SK-N-MC (cell line): ENCODE data around the gene CRYBG2.

Experiments used
- DNase-seq: peaks from one replicate; pipeline ENCODE4 v3.0.0-alpha.2; 2011; ENCODE audit warnings: low read depth, low spot score
- H3K27ac ChIP-seq: fragments of 200-600 bp; sonication (generic); 2 replicates; pipeline ENCODE4 v1.5.1; 2016; ENCODE audit warnings: mixed run types
- H3K36me3 ChIP-seq: fragments of 200-600 bp; sonication (generic); 2 replicates; pipeline ENCODE4 v1.6.1; 2017; ENCODE audit warnings: antibody characterized with exemption, low read length, mixed read lengths; ENCODE audit not compliant: insufficient read depth
- H3K4me3 ChIP-seq: fragments of 200-600 bp; sonication (generic); 2 replicates; pipeline ENCODE4 v1.5.1; 2016
- H3K9ac ChIP-seq: fragments of 200-600 bp; sonication (generic); 2 replicates; pipeline ENCODE4 v1.8.0; 2017; ENCODE audit warnings: mixed run types, mixed read lengths; ENCODE audit not compliant: insufficient read length
- H3K9me3 ChIP-seq: fragments of 200-600 bp; sonication (generic); 2 replicates; pipeline ENCODE4 v1.6.1; 2017; ENCODE audit warnings: low read depth, mild to moderate bottlenecking, antibody characterized with exemption, low read length, moderate library complexity, mixed read lengths
- EZH2 ChIP-seq: fragments of 200-600 bp; sonication (generic); IDR thresholded peaks from one replicate; pipeline ENCODE4 v1.6.1; 2017; ENCODE audit warnings: antibody characterized with exemption
- FOXP2 ChIP-seq: optimal IDR thresholded peaks from 2 replicates; pipeline ENCODE3; 2011; ENCODE audit warnings: mild to moderate bottlenecking, moderate library complexity; ENCODE audit not compliant: insufficient read depth; ENCODE audit errors: extremely low read length, control extremely low read depth
- POLR2AphosphoS5 ChIP-seq: IDR thresholded peaks from 2 replicates; pipeline ENCODE4 v1.6.1; 2012; ENCODE audit warnings: mild to moderate bottlenecking, low read depth, low read length, borderline replicate concordance

CRYBG2 gene

DNA sequence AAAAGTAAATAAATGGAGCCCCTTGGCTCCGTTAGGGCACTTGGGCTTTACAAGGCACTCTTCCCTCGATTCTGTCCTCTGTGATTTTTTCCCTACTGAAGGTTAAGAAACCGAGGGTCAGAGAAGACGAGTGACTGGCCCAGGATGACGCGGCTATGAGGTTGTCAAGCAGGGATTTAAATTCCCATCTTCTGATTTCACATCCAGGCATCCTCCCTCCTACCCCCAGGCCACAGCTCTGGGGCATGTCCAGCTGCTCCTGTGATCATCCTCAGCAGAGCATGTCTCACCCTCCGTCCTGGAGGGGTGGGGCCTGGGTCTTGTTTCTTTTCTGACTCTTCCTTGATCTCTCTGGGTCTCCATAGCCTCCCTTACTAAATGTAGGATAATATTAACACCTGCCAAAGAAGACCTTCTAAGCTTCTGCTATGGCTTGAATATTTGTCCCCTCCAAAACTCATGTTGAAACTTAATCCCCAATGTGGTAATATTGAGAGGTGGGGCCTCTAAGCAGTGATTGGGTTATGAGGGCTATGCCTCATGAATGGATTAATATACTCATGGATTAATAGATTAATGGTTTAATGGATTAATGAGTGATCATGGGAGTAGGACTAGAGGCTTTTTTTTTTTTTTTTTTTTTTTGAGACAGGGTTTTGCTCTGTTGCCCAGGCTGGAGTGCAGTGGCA is 4.6 kb downstream of the CRYBG2 start:
- Histone ChIP-seq H3K4me3 (no peak overlapping the region), H3K9ac (no peak overlapping the region), H3K36me3 (no peaks in the 10 kb centered on the region), H3K27ac (no peak overlapping the region), H3K9me3 (no peaks in the 10 kb centered on the region)
- no peak for TF ChIP-seq EZH2
- no peak for TF ChIP-seq FOXP2
- TF ChIP-seq POLR2AphosphoS5, result no peak
- DNase-seq, result no peak

DNA sequence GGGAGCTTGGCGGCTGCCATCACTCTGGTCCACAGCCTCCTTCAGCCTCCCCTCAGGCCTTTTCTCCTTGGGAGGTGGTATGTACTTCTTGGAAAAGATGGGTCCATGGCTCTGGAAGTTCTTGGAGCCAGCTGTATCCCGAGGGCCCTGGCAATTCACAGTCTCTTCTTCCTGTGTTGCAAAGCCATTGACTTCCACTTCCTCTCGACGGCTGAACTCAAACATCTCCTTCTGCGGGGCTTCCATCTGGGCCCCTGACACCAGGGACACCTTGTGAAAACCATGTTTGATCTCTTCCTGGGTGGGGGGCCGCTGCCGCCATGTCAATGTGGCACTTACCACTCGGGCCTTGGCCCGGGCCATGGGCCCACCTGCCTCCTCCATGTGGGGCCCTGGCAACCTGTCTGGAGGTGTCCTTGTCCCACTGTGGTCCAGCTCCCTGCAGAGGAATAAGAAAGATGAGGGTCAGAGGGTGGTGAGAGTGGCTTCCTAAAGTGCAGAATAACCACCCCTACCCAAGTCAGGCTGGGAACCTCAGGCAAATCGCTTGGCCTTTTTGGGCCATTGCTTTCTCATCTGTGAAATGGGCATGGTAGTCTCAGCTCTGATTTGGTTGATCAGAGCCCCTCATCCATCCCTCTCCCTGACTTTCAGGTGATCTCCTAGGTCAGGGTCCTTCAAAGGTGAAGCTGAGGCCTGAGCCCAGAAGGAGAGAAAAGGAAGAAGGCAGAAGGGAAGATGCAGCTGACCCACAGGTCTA is 7.5 kb downstream of the CRYBG2 start:
- Histone ChIP-seq H3K4me3 (no peak overlapping the region), H3K9me3 (no peaks in the 10 kb centered on the region), H3K36me3 (no peaks in the 10 kb centered on the region), H3K27ac (no peak overlapping the region), H3K9ac (no peak overlapping the region)
- no peak for TF ChIP-seq POLR2AphosphoS5
- no peak for TF ChIP-seq FOXP2
- TF ChIP-seq EZH2, result no peak
- DNase-seq, result no peak

- Histone ChIP-seq H3K9ac (no peak overlapping the region), H3K36me3 (no peaks in the 10 kb centered on the region), H3K9me3 (no peaks in the 10 kb centered on the region), H3K4me3 (no peak overlapping the region), H3K27ac (no peak overlapping the region)
- DNase-seq, result no peak
- TF ChIP-seq POLR2AphosphoS5 (no peak), FOXP2 (no peak), EZH2 (no peak)
These were observed 8.2 kb downstream of the CRYBG2 start for GRCh38 chr1:26345718-26346117.

GRCh38 chr1:26344147-26344920 is 9.6 kb downstream of the CRYBG2 start:
- H3K9me3 ChIP-seq, result no peaks in the 10 kb centered on the region
- DNase-seq, result no peak
- TF ChIP-seq EZH2 (no peak), POLR2AphosphoS5 (no peak)

GRCh38 chr1:26340047-26340481 is 13.9 kb downstream of the CRYBG2 start:
- H3K4me3 ChIP-seq, result no peak overlapping the region
- H3K27ac ChIP-seq, result no peak overlapping the region
- TF ChIP-seq POLR2AphosphoS5 (no peak), FOXP2 (no peak), EZH2 (no peak)
- H3K9me3 ChIP-seq, result no peaks in the 10 kb centered on the region
- H3K9ac ChIP-seq, result no peak overlapping the region
- DNase-seq, result no peak
- H3K36me3 ChIP-seq, result no peaks in the 10 kb centered on the region

More at GRCh38 chr1:26344147-26344920, 9.6 kb downstream of the CRYBG2 start:
- Histone ChIP-seq H3K4me3 (no peak overlapping the region), H3K9ac (no peak overlapping the region), H3K27ac (no peak overlapping the region), H3K36me3 (no peaks in the 10 kb centered on the region)

DNA sequence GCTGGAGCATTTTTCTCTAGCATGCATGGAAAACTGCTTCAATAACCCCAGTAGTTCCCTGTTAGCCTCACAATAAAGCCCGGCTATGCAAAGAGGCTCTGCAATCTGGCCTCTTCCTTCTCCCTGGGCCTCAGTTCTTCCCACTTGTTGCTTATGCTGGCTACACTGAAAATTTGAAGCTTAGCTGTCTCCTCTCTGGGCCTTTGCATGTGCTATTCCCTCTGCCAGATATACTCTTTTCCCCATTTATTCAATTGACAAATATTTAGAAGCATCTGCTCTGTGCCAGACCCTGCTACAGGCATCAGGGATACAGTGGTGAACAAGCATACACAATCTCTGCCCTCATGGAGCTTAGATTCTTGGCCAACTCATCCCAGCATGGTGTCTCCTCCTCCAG is 15.3 kb downstream of the CRYBG2 start:
- H3K9ac ChIP-seq, result no peak overlapping the region
- no peak for TF ChIP-seq POLR2AphosphoS5
- no peak for TF ChIP-seq FOXP2
- TF ChIP-seq EZH2, result no peak
- no peak overlapping the region for H3K27ac ChIP-seq
- no peaks in the 10 kb centered on the region for H3K36me3 ChIP-seq
- no peak overlapping the region for H3K4me3 ChIP-seq
- no peak for DNase-seq
- H3K9me3 ChIP-seq, result no peaks in the 10 kb centered on the region

- DNase-seq, result no peak
- H3K27ac ChIP-seq, result no peak overlapping the region
- no peaks in the 10 kb centered on the region for H3K36me3 ChIP-seq
- TF ChIP-seq EZH2, result no peak
- TF ChIP-seq FOXP2, result no peak
- no peak for TF ChIP-seq POLR2AphosphoS5
- H3K4me3 ChIP-seq, result no peak overlapping the region
- no peaks in the 10 kb centered on the region for H3K9me3 ChIP-seq
- no peak overlapping the region for H3K9ac ChIP-seq
These were observed 16.3 kb downstream of the CRYBG2 start for GRCh38 chr1:26337625-26338024.

GRCh38 chr1:26337206-26337535 is 16.8 kb downstream of the CRYBG2 start:
- H3K27ac ChIP-seq, result no peak overlapping the region
- H3K4me3 ChIP-seq, result no peak overlapping the region; the same call in 1 of the 2 replicates
- no peak for DNase-seq
- no peak for TF ChIP-seq EZH2
- TF ChIP-seq POLR2AphosphoS5, result no peak
- TF ChIP-seq FOXP2, result no peak
- no peaks in the 10 kb centered on the region for H3K36me3 ChIP-seq
- H3K9ac ChIP-seq, result no peak overlapping the region
- H3K9me3 ChIP-seq, result no peaks in the 10 kb centered on the region
